Measurements from ENCODE around the gene FAM78A. TPM values are rescaled to one million over a fixed set of nuclear protein-coding genes. Genes with fewer than 3 reads are reported as not detected.

Gene FAM78A
- total RNA-seq, 1 experiment from 2014 or later, result 3.4 TPM

- TF ChIP-seq SRF (IDR thresholded peaks at IDR 0.05; ENCODE audit: low read depth) (no peak), POLR2AphosphoS5 (IDR thresholded peaks at IDR 0.05; ENCODE audit: low read depth, low read length) (no peak), JUND (IDR thresholded peaks at IDR 0.05) (no peak)
Measured at GRCh38 chr9:131255676-131256197, 20.6 kb downstream of the FAM78A start (continued).

- Histone ChIP-seq H3K36me3 (ENCODE audit: control insufficient read depth in 1 of 2, insufficient read depth in 2 of 2, low read length in 2 of 2) (no peaks in the 10 kb centered on the region), H3K27me3 (ENCODE audit: insufficient read depth, low read length) (no peaks in the 10 kb centered on the region), H3K4me1 (ENCODE audit: control insufficient read depth in 1 of 2, insufficient read depth in 2 of 2, low read length in 2 of 2) (peaks cover 0 to 4% of the 10 kb centered on the region in 2 experiments; a peak in 1 of 4 replicates), H3K4me2 (ENCODE audit: low read length) (no peak overlapping the region), H3K9ac (ENCODE audit: low read length) (no peak overlapping the region), H3K27ac (ENCODE audit: low read depth, low read length) (no peak overlapping the region), H3K9me3 (ENCODE audit: control insufficient read depth in 1 of 2, insufficient read depth in 1 of 2, low read depth in 1 of 2, low read length in 2 of 2) (no peaks in the 10 kb centered on the region), H2AFZ (ENCODE audit: low read depth, low read length, poor library complexity, severe bottlenecking) (no peak overlapping the region), H3K9me2 (ENCODE audit: insufficient read depth) (no peaks in the 10 kb centered on the region), H3K79me2 (ENCODE audit: insufficient read depth, low read length) (no peaks in the 10 kb centered on the region), H3K4me3 (replicated peaks in 1 of 2; ENCODE audit: low read depth in 1 of 2, low read length in 2 of 2) (no peak overlapping the region), H4K20me1 (ENCODE audit: insufficient read depth) (no peaks in the 10 kb centered on the region)
- ATAC-seq (no peak), DNase-seq (ENCODE audit: low read depth, low spot score) (no peak)
- BruUV-seq (replicated peaks), result no TSS peak
- POLR2A ChIA-PET, result no interaction called here
- TF ChIP-seq ELF1 (IDR thresholded peaks at IDR 0.05; ENCODE audit: borderline replicate concordance, low read depth), result no peak
- TF ChIP-seq CTCF (IDR thresholded peaks at IDR 0.05 in 2 of 3, conservative IDR thresholded peaks at IDR 0.05 in 1 of 3; ENCODE audit: borderline replicate concordance in 1 of 3, insufficient read depth in 1 of 3, low read depth in 2 of 3, low read length in 2 of 3), result no peak
- TF ChIP-seq EZH2phosphoT487 (IDR thresholded peaks at IDR 0.05; ENCODE audit: borderline replicate concordance), result no peak
- no peak for TF ChIP-seq ZBTB33 (IDR thresholded peaks at IDR 0.05; ENCODE audit: extremely low read depth, insufficient replicate concordance, low read length)
- TF ChIP-seq SRF (IDR thresholded peaks at IDR 0.05; ENCODE audit: low read depth), result no peak
- TF ChIP-seq FOSL1 (IDR thresholded peaks at IDR 0.05; ENCODE audit: low read depth), result no peak
- no peak for TF ChIP-seq TCF7L2 (IDR thresholded peaks at IDR 0.05; ENCODE audit: borderline replicate concordance, extremely low read depth, insufficient read depth, insufficient read length)
- no peak for TF ChIP-seq REST (IDR thresholded peaks at IDR 0.05; ENCODE audit: low read depth)
- RAD21 ChIA-PET (ENCODE audit: low non-redundant PET in 1 of 2, low total read pairs in 2 of 2, uncharacterized antibody in 2 of 2, unreplicated experiment in 2 of 2), result no interaction called here
- intact Hi-C loops (cut with micrococcal nuclease), result no loop called here
- CTCF ChIA-PET, result no interaction called here
Measured at GRCh38 chr9:131254626-131255025, 21.7 kb downstream of the FAM78A start.

Measured in HCT116 (cell line).